Mesenchymal stem cell (in vitro differentiated cells and primary cell): ENCODE results near the gene ELAC1. TPM values are rescaled to one million over a fixed set of nuclear protein-coding genes. Genes with fewer than 3 reads are reported as not detected.

ENCODE experiments used
- DNase-seq: peaks from one replicate; pipeline ENCODE4 v3.0.0-alpha.2; 2013
- H2AFZ ChIP-seq: one replicate; pipeline ENCODE4 v1.6.1; 2013; ENCODE audit warnings: low read depth, mild to moderate bottlenecking, control low read depth, inconsistent platforms, low read length, moderate library complexity
- H2AK5ac ChIP-seq: 2 replicates; pipeline ENCODE4 v1.6.1; 2013; ENCODE audit warnings: low read length, moderate library complexity, mild to moderate bottlenecking, inconsistent platforms; ENCODE audit not compliant: severe bottlenecking
- H2BK120ac ChIP-seq: one replicate; pipeline ENCODE4 v1.6.1; 2013; ENCODE audit warnings: low read depth, mild to moderate bottlenecking, inconsistent platforms, low read length, moderate library complexity
- H2BK12ac ChIP-seq, 2 experiments: one replicate each; pipeline ENCODE4 v1.6.1; 2013; ENCODE audit warnings: inconsistent platforms in 2 of 2, low read length in 2 of 2, mild to moderate bottlenecking in 2 of 2, moderate library complexity in 2 of 2, control low read depth in 1 of 2
- H2BK15ac ChIP-seq: one replicate; pipeline ENCODE4 v1.6.1; 2013; ENCODE audit warnings: mild to moderate bottlenecking, low read depth, inconsistent platforms; ENCODE audit not compliant: poor library complexity, severe bottlenecking
- H2BK5ac ChIP-seq: 2 replicates; pipeline ENCODE4 v1.6.1; 2013; ENCODE audit warnings: low read depth, mild to moderate bottlenecking, low read length, control low read depth, inconsistent platforms; ENCODE audit not compliant: poor library complexity, severe bottlenecking
- H3K14ac ChIP-seq, 2 experiments: one replicate each; pipeline ENCODE4 v1.6.1; 2013; ENCODE audit warnings: inconsistent platforms in 2 of 2, low read length in 2 of 2, control low read depth in 1 of 2, mild to moderate bottlenecking in 1 of 2, moderate library complexity in 1 of 2
- H3K18ac ChIP-seq, 2 experiments: one replicate each; pipeline ENCODE4 v1.6.1; 2013; ENCODE audit warnings: inconsistent platforms in 2 of 2, low read length in 2 of 2, control low read depth in 1 of 2, low read depth in 1 of 2, mild to moderate bottlenecking in 1 of 2
- H3K23ac ChIP-seq, 2 experiments: one replicate each; pipeline ENCODE4 v1.6.1; 2013; ENCODE audit warnings: inconsistent platforms in 2 of 2, low read length in 2 of 2, mild to moderate bottlenecking in 2 of 2, moderate library complexity in 2 of 2, control low read depth in 1 of 2
- H3K27ac ChIP-seq: 2 replicates; pipeline ENCODE4 v1.5.1; 2013; ENCODE audit warnings: mild to moderate bottlenecking, moderate library complexity, low read length, control low read depth, inconsistent platforms; ENCODE audit not compliant: poor library complexity, severe bottlenecking
- H3K27me3 ChIP-seq, 2 experiments: 2 replicates each; pipeline versions ENCODE4 v1.6.1 to v1.7.0; 2013; ENCODE audit warnings: low read length in 2 of 2, mild to moderate bottlenecking in 2 of 2, moderate library complexity in 2 of 2, control low read depth in 1 of 2, inconsistent platforms in 1 of 2; ENCODE audit not compliant: control insufficient read depth in 1 of 2, insufficient read depth in 1 of 2
- H3K36me3 ChIP-seq, 2 experiments: 2 replicates each; pipeline versions ENCODE4 v1.6.1 to v1.7.0; 2013; ENCODE audit warnings: low read length in 2 of 2, control low read depth in 1 of 2, inconsistent platforms in 1 of 2, low read depth in 1 of 2, mild to moderate bottlenecking in 1 of 2; ENCODE audit not compliant: insufficient read depth in 2 of 2, control insufficient read depth in 1 of 2
- H3K4ac ChIP-seq, 2 experiments: one replicate each; pipeline ENCODE4 v1.6.1; 2013; ENCODE audit warnings: inconsistent platforms in 2 of 2, low read length in 2 of 2, mild to moderate bottlenecking in 2 of 2, moderate library complexity in 2 of 2, control low read depth in 1 of 2, low read depth in 1 of 2
- H3K4me1 ChIP-seq: 2 replicates; pipeline ENCODE4 v1.6.1; 2013; ENCODE audit warnings: low read depth, low read length, control low read depth; ENCODE audit not compliant: control insufficient read depth, insufficient read depth
- H3K4me2 ChIP-seq: 2 replicates; pipeline ENCODE4 v1.6.1; 2013; ENCODE audit warnings: low read length, mild to moderate bottlenecking, inconsistent platforms; ENCODE audit not compliant: poor library complexity, severe bottlenecking
- H3K4me3 ChIP-seq, 2 experiments: 2 replicates each; pipeline versions ENCODE4 v1.5.1 to v1.7.0; 2013; ENCODE audit warnings: low read length in 2 of 2, mild to moderate bottlenecking in 2 of 2, control low read depth in 1 of 2, low read depth in 1 of 2; ENCODE audit not compliant: insufficient read depth in 1 of 2
- H3K79me1 ChIP-seq: replicated peaks from 2 replicates; pipeline ENCODE4 v1.6.1; 2013; ENCODE audit warnings: mild to moderate bottlenecking, control low read depth, low read length, inconsistent platforms; ENCODE audit not compliant: poor library complexity, severe bottlenecking
- H3K9ac ChIP-seq: 2 replicates; pipeline ENCODE4 v1.7.0; 2013; ENCODE audit warnings: mild to moderate bottlenecking, low read length, moderate library complexity
- H3K9me3 ChIP-seq: 2 replicates; pipeline ENCODE4 v1.7.0; 2013; ENCODE audit warnings: mild to moderate bottlenecking, low read length; ENCODE audit not compliant: control insufficient read depth
- H4K8ac ChIP-seq: one replicate; pipeline ENCODE4 v1.6.1; 2013; ENCODE audit warnings: inconsistent platforms, mild to moderate bottlenecking, low read length, moderate library complexity
- H4K91ac ChIP-seq: one replicate; pipeline ENCODE4 v1.6.1; 2013; ENCODE audit warnings: mild to moderate bottlenecking, low read length, inconsistent platforms
- WGBS: methylation state at CpG from one replicate; pipeline ENCODE4 v1.1.7; 2013; ENCODE audit warnings: mixed read lengths; 5-methylcytosine and 5-hydroxymethylcytosine counted together
- polyA plus RNA-seq, 2 experiments: library from polyadenylated mRNA; stranded (reverse); fragments of 200-250 nt; gene quantifications; one replicate each; pipeline ENCODE4 v1.2.3, GENCODE V29; 2013

Gene ELAC1, protein sequence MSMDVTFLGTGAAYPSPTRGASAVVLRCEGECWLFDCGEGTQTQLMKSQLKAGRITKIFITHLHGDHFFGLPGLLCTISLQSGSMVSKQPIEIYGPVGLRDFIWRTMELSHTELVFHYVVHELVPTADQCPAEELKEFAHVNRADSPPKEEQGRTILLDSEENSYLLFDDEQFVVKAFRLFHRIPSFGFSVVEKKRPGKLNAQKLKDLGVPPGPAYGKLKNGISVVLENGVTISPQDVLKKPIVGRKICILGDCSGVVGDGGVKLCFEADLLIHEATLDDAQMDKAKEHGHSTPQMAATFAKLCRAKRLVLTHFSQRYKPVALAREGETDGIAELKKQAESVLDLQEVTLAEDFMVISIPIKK
- 5.4 TPM for polyA plus RNA-seq (2013, experiment 1 of 2)
- polyA plus RNA-seq (2013, experiment 2 of 2), result 5.6 TPM

DNA sequence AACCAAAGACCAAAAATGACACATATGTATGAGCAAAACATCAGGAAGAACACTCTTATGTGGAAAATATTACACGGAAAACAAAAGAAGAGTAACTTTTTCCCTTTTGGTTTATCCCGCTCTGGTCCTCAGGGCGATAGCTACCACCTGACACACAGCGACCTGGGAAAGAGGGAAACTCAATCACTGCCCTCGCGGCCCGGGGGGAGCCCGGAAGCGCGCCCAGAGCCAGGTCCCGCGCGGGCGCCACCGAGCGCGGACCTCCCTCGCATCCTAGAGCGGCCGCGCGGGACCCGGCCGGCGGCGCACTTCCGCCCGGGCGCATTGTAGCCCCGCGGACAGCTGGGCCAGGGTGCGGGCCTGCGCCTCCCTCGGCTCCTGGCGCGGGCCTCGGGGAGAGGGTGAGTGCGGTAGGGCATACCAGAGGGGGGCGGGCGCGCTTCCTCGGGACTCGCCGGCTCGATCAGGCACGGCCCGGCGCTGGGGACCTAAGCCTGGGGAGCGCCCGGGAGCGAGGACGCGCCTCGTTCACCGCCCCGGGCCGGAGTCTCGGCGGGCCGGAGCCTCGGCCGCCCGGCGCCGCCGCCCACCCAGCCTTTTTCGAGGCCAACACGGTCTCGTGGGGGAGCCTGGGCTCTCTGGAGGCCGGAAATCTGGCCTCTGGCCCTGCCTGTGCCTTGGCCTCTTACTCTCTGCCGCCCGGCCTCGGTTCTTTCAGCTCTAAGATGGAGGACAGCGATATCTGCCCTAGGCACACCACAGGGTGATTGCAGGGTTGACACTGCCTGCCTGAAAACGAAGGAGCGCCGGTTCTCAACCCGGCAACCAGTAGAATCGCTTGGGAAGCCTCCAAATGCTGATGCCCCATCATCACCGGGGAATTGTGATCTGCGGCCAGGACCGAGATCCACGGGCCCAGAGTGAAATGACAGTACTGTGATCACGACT is at the start of gene ELAC1:
Gene ELAC1 (plus strand): TSS at position 327 of the 948 bp plus-strand sequence. CDS start 6,365 bp downstream, outside the sequence.
- 1% methylated on average over 61 of the region's 84 CpGs for WGBS
- H3K9ac ChIP-seq, result peak within 1 kb of the TSS; percentile 93
- peak; percentile 75 for DNase-seq
- H3K4me2 ChIP-seq, result peak within 1 kb of the TSS; percentile 91
- peak within 1 kb of the TSS; percentile 95 for H2BK120ac ChIP-seq
- peak within 1 kb of the TSS; percentile 40 to 81 for H3K18ac ChIP-seq
- H3K14ac ChIP-seq, result peak within 1 kb of the TSS; percentile 86 to 97
- no peaks in the 10 kb centered on the region for H3K4me1 ChIP-seq
- H2BK5ac ChIP-seq, result peak within 1 kb of the TSS; percentile 98
- H2BK15ac ChIP-seq, result peak within 1 kb of the TSS; percentile 83
- peak within 1 kb of the TSS; percentile 95 for H3K4ac ChIP-seq
- no peak within 1 kb of the TSS for H2BK12ac ChIP-seq
- H3K79me1 ChIP-seq, result peaks cover 3% of the 10 kb centered on the region
- peak within 1 kb of the TSS; percentile 38 for H2AK5ac ChIP-seq
- H3K27me3 ChIP-seq, result no peaks in the 10 kb centered on the region
- peak within 1 kb of the TSS; percentile 95 for H4K8ac ChIP-seq
- H3K23ac ChIP-seq, result peak within 1 kb of the TSS in 1 of 2 experiments; percentile 89
- peak within 1 kb of the TSS; percentile 96 for H4K91ac ChIP-seq
- H3K27ac ChIP-seq, result peak within 1 kb of the TSS; percentile 67
- H3K9me3 ChIP-seq, result peaks cover 8% of the 10 kb centered on the region
- no peaks in the 10 kb centered on the region for H3K36me3 ChIP-seq
- H3K4me3 ChIP-seq, result peak within 1 kb of the TSS; percentile 89 to 95
- H2AFZ ChIP-seq, result peak within 1 kb of the TSS; percentile 95

DNA sequence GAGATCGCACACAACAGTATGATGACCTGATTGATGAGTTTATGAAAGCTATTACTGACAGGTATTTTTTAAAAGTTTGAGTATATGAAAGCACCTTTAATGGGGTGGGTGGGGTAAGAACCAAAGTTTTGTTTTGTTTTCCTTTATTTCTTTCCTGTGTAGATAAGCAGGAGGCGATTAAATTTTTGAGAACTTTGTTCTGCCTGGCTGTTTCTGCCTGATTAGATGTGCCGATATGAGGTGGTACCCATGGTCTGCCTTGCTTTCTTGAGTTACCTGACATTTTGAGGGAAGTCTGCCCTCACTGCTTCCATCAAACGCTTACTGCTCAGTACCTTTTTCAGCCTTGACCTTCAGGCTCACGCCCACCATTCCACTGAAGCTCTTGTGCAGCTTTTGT is 49.7 kb upstream of the ELAC1 start:
- Histone ChIP-seq H3K4ac (no peak overlapping the region), H3K18ac (no peak overlapping the region), H4K91ac (no peak overlapping the region), H2BK5ac (no peak overlapping the region), H4K8ac (no peak overlapping the region), H3K79me1 (no peaks in the 10 kb centered on the region), H2BK12ac (no peak overlapping the region), H3K4me2 (no peak overlapping the region), H3K9me3 (no peaks in the 10 kb centered on the region), H3K36me3 (peaks cover 3 to 46% of the 10 kb centered on the region in 2 experiments), H3K23ac (no peak overlapping the region), H2BK120ac (no peak overlapping the region), H3K27ac (no peak overlapping the region), H2AFZ (no peak overlapping the region), H2AK5ac (no peak overlapping the region), H2BK15ac (no peak overlapping the region), H3K4me3 (no peak overlapping the region), H3K9ac (no peak overlapping the region), H3K4me1 (no peaks in the 10 kb centered on the region), H3K14ac (no peak overlapping the region), H3K27me3 (no peaks in the 10 kb centered on the region)
- DNase-seq, result no peak
- WGBS, result over 99% methylated on average over 5 of the region's 5 CpGs

DNA sequence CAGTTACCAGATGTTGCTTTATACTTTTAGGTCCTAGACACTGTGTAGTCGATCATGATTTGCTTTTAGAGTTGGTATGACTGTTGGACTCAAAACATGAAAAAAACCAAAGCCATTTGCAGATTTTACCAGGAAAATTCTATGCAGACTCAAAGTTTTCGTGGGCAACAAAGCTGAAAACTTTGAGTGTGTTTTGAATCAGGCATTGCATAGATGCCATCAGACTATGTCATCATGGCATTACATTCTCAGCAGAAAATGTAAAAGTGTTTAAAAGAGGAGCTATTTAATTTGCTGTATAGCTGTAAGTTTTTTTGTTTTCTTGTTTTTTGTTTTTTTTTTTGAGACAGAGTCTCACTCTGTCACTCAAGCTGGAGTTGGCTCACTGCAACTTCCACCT is 43.5 kb upstream of the ELAC1 start:
- Histone ChIP-seq H3K4ac (no peak overlapping the region), H4K91ac (no peak overlapping the region), H3K14ac (no peak overlapping the region), H2BK5ac (no peak overlapping the region), H2AFZ (no peak overlapping the region), H2BK12ac (no peak overlapping the region), H3K4me3 (no peak overlapping the region), H3K27me3 (no peaks in the 10 kb centered on the region), H3K4me1 (no peaks in the 10 kb centered on the region), H2BK15ac (no peak overlapping the region), H3K36me3 (peaks cover 0 to 54% of the 10 kb centered on the region in 2 experiments), H3K9me3 (peaks cover 18% of the 10 kb centered on the region), H2AK5ac (no peak overlapping the region), H2BK120ac (no peak overlapping the region), H3K23ac (no peak overlapping the region), H3K18ac (no peak overlapping the region), H3K4me2 (no peak overlapping the region), H3K79me1 (no peaks in the 10 kb centered on the region), H3K27ac (no peak overlapping the region), H3K9ac (no peak overlapping the region), H4K8ac (no peak overlapping the region)
- WGBS, result 94% methylated on average over 2 of the region's 2 CpGs
- no peak for DNase-seq

DNA sequence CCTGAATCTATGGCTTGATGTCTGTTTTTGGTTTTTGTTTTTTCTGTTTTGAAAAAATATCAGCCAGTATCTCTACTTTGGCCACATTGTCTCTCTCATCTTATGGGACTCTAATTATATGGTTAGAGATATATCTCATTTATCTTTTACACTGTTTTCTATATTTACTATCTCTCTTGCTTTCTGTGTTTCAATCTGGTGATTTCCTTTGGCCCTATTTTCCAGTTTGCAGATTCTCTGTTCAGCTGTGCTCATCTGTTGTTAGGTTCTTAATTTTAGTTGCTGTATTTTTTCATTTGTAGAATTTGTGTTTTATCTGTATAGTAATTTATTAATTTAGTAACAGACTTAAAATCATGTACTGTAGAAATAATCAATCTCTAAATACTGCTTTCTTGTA is 41.3 kb upstream of the ELAC1 start:
- peaks cover 18% of the 10 kb centered on the region for H3K9me3 ChIP-seq
- H3K23ac ChIP-seq, result no peak overlapping the region
- H3K4ac ChIP-seq, result no peak overlapping the region
- H2AFZ ChIP-seq, result no peak overlapping the region
- peaks cover 0 to 36% of the 10 kb centered on the region in 2 experiments for H3K36me3 ChIP-seq
- H3K27ac ChIP-seq, result no peak overlapping the region
- no peak for DNase-seq
- H2BK5ac ChIP-seq, result no peak overlapping the region
- no peak overlapping the region for H2BK120ac ChIP-seq
- no peak overlapping the region for H2AK5ac ChIP-seq
- H2BK12ac ChIP-seq, result no peak overlapping the region
- H3K14ac ChIP-seq, result no peak overlapping the region
- no peak overlapping the region for H3K4me2 ChIP-seq
- H3K4me3 ChIP-seq, result no peak overlapping the region
- no peak overlapping the region for H4K91ac ChIP-seq
- no peak overlapping the region for H3K18ac ChIP-seq
- H2BK15ac ChIP-seq, result no peak overlapping the region
- H3K4me1 ChIP-seq, result no peaks in the 10 kb centered on the region
- no peak overlapping the region for H3K9ac ChIP-seq
- no peak overlapping the region for H4K8ac ChIP-seq
- H3K79me1 ChIP-seq, result no peaks in the 10 kb centered on the region
- no peaks in the 10 kb centered on the region for H3K27me3 ChIP-seq
